Body of pancreas (tissue), 4 donors: ENCODE results near the gene MAVS. TPM values are rescaled to one million over a fixed set of nuclear protein-coding genes. Genes with fewer than 3 reads are reported as not detected.
A peak's percentile ranks its signal among the peaks of the same experiment; 100 is the strongest.

Experiments
- ATAC-seq: fragments of 150-250 bp; one replicate; pipeline ENCODE4 v1.9.1; 2016
- DNase-seq, 4 donors: peaks; one replicate each; pipeline ENCODE4 v3.0.0-alpha.2; 2019
- H3K27ac ChIP-seq, 4 donors: fragments of 200-600 bp; sonication (generic); 1 replicate in 3 of 4; 2 replicates in 1 of 4; pipeline versions ENCODE4 v1.5.1 to v1.6.1; 2016 to 2019; ENCODE audit warnings: mild to moderate bottlenecking in 1 of 4, mixed read lengths in 1 of 4, moderate library complexity in 1 of 4
- H3K27me3 ChIP-seq, 2 donors: fragments of 200-600 bp; sonication (generic); one replicate each; pipeline ENCODE4 v1.6.0; 2016; ENCODE audit warnings: mild to moderate bottlenecking in 1 of 2
- H3K36me3 ChIP-seq, 2 donors: fragments of 200-600 bp; sonication (generic); replicated peaks in 1 of 2; 2 replicates each; pipeline ENCODE4 v1.5.1; 2016; ENCODE audit warnings: low read depth in 2 of 2; ENCODE audit not compliant: insufficient read depth in 1 of 2
- H3K4me1 ChIP-seq: fragments of 200-600 bp; sonication (generic); one replicate; pipeline ENCODE4 v1.6.0; 2016
- H3K4me3 ChIP-seq, 2 donors: fragments of 200-600 bp; sonication (generic); 1 replicate in 1 of 2; 2 replicates in 1 of 2; pipeline ENCODE4 v1.5.1; 2016 to 2019
- H3K9me3 ChIP-seq, 3 donors: fragments of 200-600 bp; sonication (generic); 1 replicate in 2 of 3; 2 replicates in 1 of 3; pipeline ENCODE4 v1.5.1; 2016
- CTCF ChIP-seq, 7 experiments: fragments of 450-650 bp in 4 of 7; fragments of 200-600 bp in 3 of 7; sonication (generic) in 3 of 7; IDR thresholded peaks; one replicate each; pipeline ENCODE4 v1.5.1; 2016 to 2019; ENCODE audit warnings: antibody characterized with exemption in 7 of 7
- POLR2A ChIP-seq, 3 donors: fragments of 450-650 bp; IDR thresholded peaks; one replicate each; pipeline ENCODE4 v1.6.1; 2016; ENCODE audit warnings: antibody characterized with exemption in 3 of 3, mild to moderate bottlenecking in 2 of 3
- WGBS, 2 donors: methylation state at CpG; one replicate each; pipeline ENCODE4 v1.1.5; 2017; 5-methylcytosine and 5-hydroxymethylcytosine counted together
- intact Hi-C: fragments of 100-400 bp; cut with DNase I; formaldehyde crosslinking; loops from one replicate; pipeline ENCODE4 v1.15.1; 2023
- total RNA-seq, 2 donors: library from RNA; depleted of rRNA; stranded (reverse); fragments of >200 nt; gene quantifications; one replicate each; pipeline ENCODE4 v1.1.0, GENCODE V29; 2016

The MAVS gene
- total RNA-seq, 2 donors from 2014 or later = 21.5 to 24.4 TPM

GRCh38 chr20:3887876-3888620 lies 41.4 kb downstream of the MAVS start:
- Histone ChIP-seq H3K27me3 (no peaks in the 10 kb centered on the region), H3K27ac (peak overlapping the region in 3 of 4 donors; percentile 88 to 95 (median 93)), H3K4me1 (peaks cover 35% of the 10 kb centered on the region), H3K9me3 (no peaks in the 10 kb centered on the region), H3K36me3 (no peaks in the 10 kb centered on the region), H3K4me3 (peak overlapping the region; percentile 88 to 94)
- intact Hi-C loops = no loop called here
- no peak for ATAC-seq
- peak in 1 of 4 donors; percentile 23 for DNase-seq
- TF ChIP-seq POLR2A (IDR thresholded peaks at IDR 0.05) (no peak), CTCF (IDR thresholded peaks at IDR 0.05) (no peak)
- 19 to 26% methylated on average over 15 of the region's 15 CpGs for WGBS, 2 donors

GRCh38 chr20:3888622-3889488 lies 42.2 kb downstream of the MAVS start, which contains the start of gene PANK2:
PANK2 (plus strand) TSS chr20:3889387.
- peak; percentile 98 to 99 (median 98) for DNase-seq
- Histone ChIP-seq H3K27me3 (no peaks in the 10 kb centered on the region), H3K4me1 (peaks cover 43% of the 10 kb centered on the region), H3K4me3 (peak within 1 kb of the TSS; percentile 88 to 94), H3K9me3 (no peaks in the 10 kb centered on the region), H3K36me3 (no peaks in the 10 kb centered on the region), H3K27ac (peak within 1 kb of the TSS; percentile 80 to 95 (median 90))
- TF ChIP-seq POLR2A (IDR thresholded peaks at IDR 0.05) (peak; percentile 84 to 90 (median 84)), CTCF (IDR thresholded peaks at IDR 0.05) (peak in 6 of 7 experiments; percentile 18 to 57 (median 45))
- intact Hi-C loops = no loop called here
- ATAC-seq = peak; percentile 98
- WGBS, 2 donors = 0 to 2% methylated on average over 11 to 69 of the region's 72 CpGs

GRCh38 chr20:3889489-3890397 lies 43.1 kb downstream of the MAVS start:
- Histone ChIP-seq H3K4me3 (peak overlapping the region; percentile 88 to 94), H3K27me3 (no peaks in the 10 kb centered on the region), H3K27ac (peak overlapping the region; percentile 80 to 95 (median 90)), H3K4me1 (peaks cover 51% of the 10 kb centered on the region), H3K9me3 (no peaks in the 10 kb centered on the region), H3K36me3 (no peaks in the 10 kb centered on the region)
- 0 to 1% methylated on average over 17 to 48 of the region's 68 CpGs for WGBS, 2 donors
- DNase-seq = peak; percentile 30 to 43 (median 38)
- intact Hi-C loops = no loop called here
- ATAC-seq = peak; percentile 3
- TF ChIP-seq CTCF (IDR thresholded peaks at IDR 0.05) = no peak
- no peak for TF ChIP-seq POLR2A (IDR thresholded peaks at IDR 0.05)

- H3K4me1 ChIP-seq = peaks cover 53% of the 10 kb centered on the region
Measured at GRCh38 chr20:3890398-3890751, 43.7 kb downstream of the MAVS start.

More at GRCh38 chr20:3890398-3890751, 43.7 kb downstream of the MAVS start:
- H3K9me3 ChIP-seq = no peaks in the 10 kb centered on the region
- ATAC-seq (no peak), DNase-seq (no peak)
- intact Hi-C loops = no loop called here
- no peaks in the 10 kb centered on the region for H3K36me3 ChIP-seq
- TF ChIP-seq POLR2A (IDR thresholded peaks at IDR 0.05) (no peak), CTCF (IDR thresholded peaks at IDR 0.05) (no peak)
- no peaks in the 10 kb centered on the region for H3K27me3 ChIP-seq
- peak overlapping the region; percentile 88 to 94 for H3K4me3 ChIP-seq
- H3K27ac ChIP-seq = peak overlapping the region in 3 of 4 donors; percentile 88 to 95 (median 93)
- WGBS, 2 donors = 2 to 3% methylated on average over 3 of the region's 3 CpGs
